CD4-positive, alpha-beta T cell (primary cell): ENCODE measurements around the gene NEK3. TPM values are rescaled to one million over a fixed set of nuclear protein-coding genes. Genes with fewer than 3 reads are reported as not detected.

ENCODE experiments used
- ATAC-seq: fragments of 200-7000 bp; cut with Tn5 transposase; one replicate; pipeline ENCODE4 v1.10.0; 2022; ENCODE audit warnings: mild to moderate bottlenecking; ENCODE audit not compliant: poor library complexity
- CTCF ChIA-PET: fragments of 350-600 bp; sonication (Branson Sonifier 250); formaldehyde crosslinking; loops from one replicate; lab custom pipeline; 2021; ENCODE audit warnings: antibody characterized with exemption, inconsistent platforms; lab: Charles Lee
- POLR2A ChIA-PET: fragments of 350-600 bp; sonication (Branson Sonifier 250); formaldehyde crosslinking; loops from one replicate; lab custom pipeline; 2021; ENCODE audit warnings: antibody characterized with exemption, inconsistent platforms; lab: Charles Lee
- DNase-seq, 14 experiments: peaks; one replicate each; pipeline ENCODE4 v3.0.0-alpha.2; 2013 to 2020; ENCODE audit warnings: mixed read lengths in 2 of 14
- H3K27ac ChIP-seq, 2 donors: one replicate each; pipeline versions ENCODE4 v1.5.1 to v1.7.0; 2013; ENCODE audit warnings: low read length in 2 of 2, low read depth in 1 of 2, mild to moderate bottlenecking in 1 of 2
- H3K27me3 ChIP-seq, 2 experiments: 1 replicate in 1 of 2; 2 replicates in 1 of 2; pipeline versions ENCODE4 v1.6.1 to v1.7.0; 2013; ENCODE audit warnings: low read length in 2 of 2, control low read depth in 1 of 2, mild to moderate bottlenecking in 1 of 2, moderate library complexity in 1 of 2; ENCODE audit not compliant: insufficient read depth in 2 of 2, control insufficient read depth in 1 of 2
- H3K36me3 ChIP-seq: one replicate; pipeline ENCODE4 v1.6.1; 2013; ENCODE audit warnings: low read length, control low read depth; ENCODE audit not compliant: insufficient read depth
- H3K4me1 ChIP-seq: one replicate; pipeline ENCODE4 v1.6.1; 2013; ENCODE audit warnings: low read length, control low read depth; ENCODE audit not compliant: insufficient read depth
- H3K4me3 ChIP-seq: one replicate; pipeline ENCODE4 v1.5.1; 2013; ENCODE audit warnings: mild to moderate bottlenecking, low read length, moderate library complexity
- H3K9me3 ChIP-seq, 2 experiments: 1 replicate in 1 of 2; 2 replicates in 1 of 2; pipeline versions ENCODE4 v1.6.1 to v1.7.0; 2013; ENCODE audit warnings: low read length in 2 of 2, mild to moderate bottlenecking in 2 of 2, control low read depth in 1 of 2, moderate library complexity in 1 of 2; ENCODE audit not compliant: control insufficient read depth in 1 of 2, insufficient read depth in 1 of 2
- H3K27ac Mint-ChIP-seq: one replicate; pipeline ENCODE4 v1.8.0; 2020; ENCODE audit warnings: mixed read lengths
- H3K27me3 Mint-ChIP-seq: one replicate; pipeline ENCODE4 v1.8.0; 2021; ENCODE audit warnings: mixed read lengths
- H3K36me3 Mint-ChIP-seq: one replicate; pipeline ENCODE4 v1.8.0; 2021; ENCODE audit warnings: low read depth, mixed read lengths
- H3K4me1 Mint-ChIP-seq: one replicate; pipeline ENCODE4 v1.8.0; 2021; ENCODE audit warnings: low read depth, mixed read lengths
- H3K4me3 Mint-ChIP-seq: one replicate; pipeline ENCODE4 v1.8.0; 2020; ENCODE audit warnings: mild to moderate bottlenecking, mixed read lengths
- H3K9me3 Mint-ChIP-seq: one replicate; pipeline ENCODE4 v1.8.0; 2020; ENCODE audit warnings: mixed read lengths
- CTCF ChIP-seq: fragments of 200-600 bp; IDR thresholded peaks from one replicate; pipeline ENCODE4 v1.8.0; 2022; ENCODE audit warnings: antibody characterized with exemption, mild to moderate bottlenecking
- intact Hi-C, 2 experiments: fragments of 100-400 bp; cut with DNase I in 1 of 2; cut with micrococcal nuclease in 1 of 2; formaldehyde crosslinking; loops; one replicate each; pipeline versions ENCODE4 v1.15.1 to v1.9.0; 2023 to 2025; cut with DNase I, micrococcal nuclease
- total RNA-seq, 174 experiments: library from RNA in 2 of 174; stranded (reverse) in 2 of 174; gene quantifications; one replicate each; pipeline ENCODE4 v1.2.3 and lab custom pipeline; 2021 to 2026

The NEK3 gene
- total RNA-seq, 2 experiments from 2014 or later = 7.0 TPM

GRCh38 chr13:52118095-52118494, 41.3 kb downstream of the NEK3 start:
- no peaks in the 10 kb centered on the region for H3K9me3 Mint-ChIP-seq
- H3K4me1 ChIP-seq = no peaks in the 10 kb centered on the region
- no peak overlapping the region for H3K27ac ChIP-seq
- no peak for TF ChIP-seq CTCF
- no peaks in the 10 kb centered on the region for H3K4me1 Mint-ChIP-seq
- no peak overlapping the region for H3K27ac Mint-ChIP-seq
- ATAC-seq (no peak), DNase-seq (no peak)
- intact Hi-C loops = no loop called here
- H3K4me3 ChIP-seq = no peak overlapping the region
- H3K27me3 ChIP-seq = peaks cover 0 to 8% of the 10 kb centered on the region in 2 experiments
- no peak overlapping the region for H3K4me3 Mint-ChIP-seq
- H3K27me3 Mint-ChIP-seq = peaks cover 10% of the 10 kb centered on the region
- H3K9me3 ChIP-seq = no peaks in the 10 kb centered on the region
- H3K36me3 Mint-ChIP-seq = no peaks in the 10 kb centered on the region
- no peaks in the 10 kb centered on the region for H3K36me3 ChIP-seq
- POLR2A ChIA-PET = no interaction called here
- CTCF ChIA-PET = no interaction called here

- no peaks in the 10 kb centered on the region for H3K36me3 Mint-ChIP-seq
- H3K27me3 Mint-ChIP-seq = peaks cover 16% of the 10 kb centered on the region
- ChIA-PET CTCF (no interaction called here), POLR2A (no interaction called here)
- TF ChIP-seq CTCF = no peak
- no peaks in the 10 kb centered on the region for H3K4me1 Mint-ChIP-seq
- H3K4me3 Mint-ChIP-seq = no peak overlapping the region
- H3K27ac ChIP-seq = no peak overlapping the region
- DNase-seq (no peak), ATAC-seq (no peak)
- H3K27ac Mint-ChIP-seq = no peak overlapping the region
- H3K9me3 ChIP-seq = no peaks in the 10 kb centered on the region
- no peaks in the 10 kb centered on the region for H3K36me3 ChIP-seq
- H3K9me3 Mint-ChIP-seq = no peaks in the 10 kb centered on the region
- intact Hi-C loops = no loop called here
- no peak overlapping the region for H3K4me3 ChIP-seq
- H3K27me3 ChIP-seq = peaks cover 0 to 5% of the 10 kb centered on the region in 2 experiments
- H3K4me1 ChIP-seq = no peaks in the 10 kb centered on the region
Measured at GRCh38 chr13:52112591-52112990, 46.8 kb downstream of the NEK3 start.

GRCh38 chr13:52109116-52109670, 50.2 kb downstream of the NEK3 start:
- H3K4me3 Mint-ChIP-seq = no peak overlapping the region
- Histone ChIP-seq H3K4me3 (no peak overlapping the region), H3K27ac (no peak overlapping the region), H3K36me3 (no peaks in the 10 kb centered on the region), H3K4me1 (no peaks in the 10 kb centered on the region), H3K27me3 (peaks cover 0 to 2% of the 10 kb centered on the region in 2 experiments), H3K9me3 (no peaks in the 10 kb centered on the region)
- peaks cover 10% of the 10 kb centered on the region for H3K27me3 Mint-ChIP-seq
- ChIA-PET CTCF (no interaction called here), POLR2A (no interaction called here)
- no peak for TF ChIP-seq CTCF
- no peaks in the 10 kb centered on the region for H3K4me1 Mint-ChIP-seq
- DNase-seq (no peak), ATAC-seq (no peak)
- H3K27ac Mint-ChIP-seq = no peak overlapping the region
- no peaks in the 10 kb centered on the region for H3K36me3 Mint-ChIP-seq
- no peaks in the 10 kb centered on the region for H3K9me3 Mint-ChIP-seq
- intact Hi-C loops = no loop called here
